NT2/D1 (cell line): Measurements from ENCODE around the gene AOPEP.

Experiments used
- DNase-seq: peaks from one replicate; pipeline ENCODE4 v3.0.0-alpha.2; 2011; ENCODE audit warnings: low read depth, low spot score
- H3K27me3 ChIP-seq: 2 replicates; pipeline ENCODE4 v1.6.0; 2011; ENCODE audit warnings: mild to moderate bottlenecking; ENCODE audit not compliant: insufficient read length, insufficient read depth
- H3K36me3 ChIP-seq: 2 replicates; pipeline ENCODE4 v1.6.1; 2011; ENCODE audit warnings: mild to moderate bottlenecking, low read length, mixed read lengths; ENCODE audit not compliant: insufficient read depth, insufficient read length
- H3K4me1 ChIP-seq: 2 replicates; pipeline ENCODE4 v1.5.1; 2011; ENCODE audit not compliant: insufficient read depth, insufficient read length
- H3K4me3 ChIP-seq: 2 replicates; pipeline ENCODE4 v1.5.1; 2011; ENCODE audit warnings: low read depth; ENCODE audit not compliant: insufficient read length
- H3K9ac ChIP-seq: 2 replicates; pipeline ENCODE4 v1.6.0; 2011; ENCODE audit warnings: low read depth; ENCODE audit not compliant: insufficient read length
- H3K9me3 ChIP-seq: 2 replicates; pipeline ENCODE4 v1.5.1; 2011; ENCODE audit warnings: mild to moderate bottlenecking, low read length; ENCODE audit not compliant: insufficient read depth
- SUZ12 ChIP-seq: IDR thresholded peaks from 2 replicates; pipeline ENCODE4 v1.6.1; 2011; ENCODE audit not compliant: insufficient read length, insufficient read depth; ENCODE audit errors: extremely low read depth
- YY1 ChIP-seq: IDR thresholded peaks from 2 replicates; pipeline ENCODE4 v1.6.1; 2011; ENCODE audit not compliant: insufficient read length, insufficient read depth
- ZNF274 ChIP-seq: IDR thresholded peaks from 2 replicates; pipeline ENCODE4 v1.6.1; 2011; ENCODE audit warnings: mild to moderate bottlenecking, low read depth, low read length

Gene AOPEP

GRCh38 chr9:95005278-95006143 lies 279.0 kb downstream of the AOPEP start:
- no peak for DNase-seq
- no peaks in the 10 kb centered on the region for H3K9me3 ChIP-seq
- H3K4me1 ChIP-seq = no peaks in the 10 kb centered on the region
- peak overlapping the region; percentile 77 for H3K4me3 ChIP-seq
- peak overlapping the region; percentile 86 for H3K9ac ChIP-seq
- peaks cover 40% of the 10 kb centered on the region for H3K27me3 ChIP-seq
- TF ChIP-seq YY1 (no peak), ZNF274 (no peak), SUZ12 (no peak)
- H3K36me3 ChIP-seq = peaks cover 28% of the 10 kb centered on the region

DNA sequence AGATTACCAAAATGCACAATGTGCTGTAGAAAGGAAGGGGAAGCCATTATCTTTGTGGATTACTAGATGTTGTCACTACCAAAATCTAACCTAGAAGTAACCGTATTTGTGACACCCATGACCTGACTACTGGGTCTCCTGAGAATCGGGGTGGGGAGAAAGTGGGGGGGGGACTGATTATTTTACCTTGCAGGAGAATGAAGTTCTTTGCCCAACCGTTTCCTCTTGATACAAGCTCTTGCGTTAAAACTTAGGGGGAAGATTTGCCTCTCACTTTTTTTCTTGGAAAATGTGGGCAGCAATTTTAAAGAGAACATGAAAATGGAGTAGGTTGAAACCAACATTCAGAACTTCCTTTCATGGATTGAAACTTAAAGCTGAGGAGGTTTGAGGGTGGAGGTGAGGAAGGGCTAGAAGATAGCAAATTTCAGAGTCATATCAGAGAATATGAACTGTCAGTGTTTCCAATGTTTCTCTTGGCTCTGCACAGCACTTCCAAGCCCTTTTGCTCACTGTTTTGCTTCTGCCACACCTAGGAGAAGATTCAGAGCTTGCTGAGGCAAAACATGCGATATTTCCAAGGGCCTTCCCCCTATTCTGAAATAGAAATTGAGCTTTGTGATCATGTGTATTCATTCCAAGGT lies 280.8 kb downstream of the AOPEP start:
- peaks cover 31% of the 10 kb centered on the region for H3K27me3 ChIP-seq
- H3K9me3 ChIP-seq = no peaks in the 10 kb centered on the region
- no peak for DNase-seq
- TF ChIP-seq YY1 = no peak
- TF ChIP-seq ZNF274 = no peak
- no peak for TF ChIP-seq SUZ12
- H3K4me3 ChIP-seq = no peak overlapping the region
- no peak overlapping the region for H3K9ac ChIP-seq
- peaks cover 35% of the 10 kb centered on the region for H3K36me3 ChIP-seq
- no peaks in the 10 kb centered on the region for H3K4me1 ChIP-seq

DNA sequence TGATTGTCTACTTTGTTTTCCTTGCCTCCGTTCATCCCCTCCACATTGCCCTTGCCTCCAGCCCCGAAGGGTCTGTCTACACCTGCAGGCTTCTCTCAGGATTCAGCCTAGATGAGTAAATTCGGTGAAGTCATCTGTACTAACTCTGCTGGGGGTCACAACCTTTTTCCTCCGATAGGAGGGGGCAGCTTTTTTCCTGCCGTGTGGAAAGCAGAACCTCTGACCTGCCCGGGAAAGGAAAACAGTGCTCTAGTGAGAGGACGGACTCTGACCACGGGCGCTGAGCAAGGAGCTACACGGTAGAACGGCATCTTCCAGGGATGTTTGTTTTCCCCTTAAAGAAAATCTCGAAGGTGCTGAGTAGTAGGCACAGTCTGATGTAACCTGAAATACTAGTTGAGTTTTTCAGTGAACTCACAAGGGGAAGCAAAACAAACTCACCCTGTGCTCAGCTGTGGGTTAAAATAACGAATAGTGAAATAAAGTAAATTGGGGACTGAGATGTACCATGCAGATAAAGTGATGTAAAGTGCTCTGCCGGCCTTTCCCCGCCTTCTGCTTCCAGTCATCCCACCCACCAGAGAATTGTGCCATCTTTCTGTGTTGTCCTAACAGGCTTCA lies 281.8 kb downstream of the AOPEP start:
- Histone ChIP-seq H3K4me1 (no peaks in the 10 kb centered on the region), H3K27me3 (peaks cover 22% of the 10 kb centered on the region), H3K9ac (no peak overlapping the region), H3K9me3 (no peaks in the 10 kb centered on the region), H3K4me3 (no peak overlapping the region), H3K36me3 (peaks cover 35% of the 10 kb centered on the region)
- no peak for DNase-seq
- TF ChIP-seq YY1 (no peak), ZNF274 (no peak), SUZ12 (no peak)

- Histone ChIP-seq H3K9me3 (no peaks in the 10 kb centered on the region), H3K36me3 (peaks cover 40% of the 10 kb centered on the region), H3K27me3 (peaks cover 13% of the 10 kb centered on the region), H3K4me3 (no peak overlapping the region), H3K9ac (no peak overlapping the region), H3K4me1 (no peaks in the 10 kb centered on the region)
- TF ChIP-seq SUZ12 (no peak), YY1 (no peak), ZNF274 (no peak)
- no peak for DNase-seq
Measured at GRCh38 chr9:95009459-95009858, 283.0 kb downstream of the AOPEP start.

- Histone ChIP-seq H3K9ac (no peak overlapping the region), H3K36me3 (peaks cover 42% of the 10 kb centered on the region), H3K4me1 (no peaks in the 10 kb centered on the region), H3K27me3 (peaks cover 7% of the 10 kb centered on the region), H3K9me3 (no peaks in the 10 kb centered on the region), H3K4me3 (no peak overlapping the region)
- TF ChIP-seq ZNF274 = no peak
- TF ChIP-seq YY1 = no peak
- TF ChIP-seq SUZ12 = no peak
- no peak for DNase-seq
Measured at GRCh38 chr9:95010431-95010838, 283.9 kb downstream of the AOPEP start.

- Histone ChIP-seq H3K4me3 (no peak overlapping the region), H3K27me3 (no peaks in the 10 kb centered on the region), H3K9me3 (no peaks in the 10 kb centered on the region), H3K4me1 (no peaks in the 10 kb centered on the region), H3K9ac (no peak overlapping the region), H3K36me3 (peaks cover 49% of the 10 kb centered on the region)
- no peak for TF ChIP-seq YY1
- TF ChIP-seq ZNF274 = no peak
- no peak for TF ChIP-seq SUZ12
- DNase-seq = no peak
Measured at GRCh38 chr9:95012035-95012708, 285.7 kb downstream of the AOPEP start.
